ENCODE results near the gene KLF15. TPM values are rescaled to one million over a fixed set of nuclear protein-coding genes. Genes with fewer than 3 reads are reported as not detected.

KLF15 gene
- total RNA-seq, 1 donor from 2014 or later, result 3.3 TPM

GRCh38 chr3:126391631-126392030, 34.4 kb upstream of the KLF15 start:
- TF ChIP-seq EZH2 (IDR thresholded peaks at IDR 0.05) (no peak), CTCF (IDR thresholded peaks at IDR 0.05) (no peak)
- Histone ChIP-seq H3F3A (ENCODE audit: low read depth) (peaks cover 6% of the 10 kb centered on the region), H3K27me3 (peaks cover 74% of the 10 kb centered on the region), H2AFZ (replicated peaks) (no peak overlapping the region), H3K9me3 (ENCODE audit: low read depth) (no peaks in the 10 kb centered on the region), H3K9ac (no peak overlapping the region), H3K27ac (no peak overlapping the region), H3K79me2 (ENCODE audit: low read depth) (no peaks in the 10 kb centered on the region), H3K4me2 (no peak overlapping the region), H3K4me3 (no peak overlapping the region), H3K36me3 (no peaks in the 10 kb centered on the region), H3K4me1 (peaks cover 14% of the 10 kb centered on the region), H4K20me1 (ENCODE audit: low read depth) (no peaks in the 10 kb centered on the region)
- no peak for DNase-seq (ENCODE audit: low spot score)
- H3K9me3 Mint-ChIP-seq, result no peaks in the 10 kb centered on the region
- no peak overlapping the region for H3K27ac Mint-ChIP-seq
- H3K36me3 Mint-ChIP-seq, result no peaks in the 10 kb centered on the region
- H3K4me3 Mint-ChIP-seq, result no peak overlapping the region
- peaks cover 8% of the 10 kb centered on the region for H3K27me3 Mint-ChIP-seq (ENCODE audit: insufficient read depth, low read depth)
- H3K4me1 Mint-ChIP-seq, result peaks cover 22% of the 10 kb centered on the region

- Histone ChIP-seq H4K20me1 (ENCODE audit: low read depth) (no peaks in the 10 kb centered on the region), H3F3A (ENCODE audit: low read depth) (peaks cover 6% of the 10 kb centered on the region), H3K4me1 (peaks cover 14% of the 10 kb centered on the region), H3K27me3 (peaks cover 67% of the 10 kb centered on the region), H3K4me2 (no peak overlapping the region), H3K27ac (no peak overlapping the region), H3K4me3 (no peak overlapping the region), H2AFZ (replicated peaks) (no peak overlapping the region), H3K79me2 (ENCODE audit: low read depth) (no peaks in the 10 kb centered on the region), H3K36me3 (no peaks in the 10 kb centered on the region), H3K9ac (no peak overlapping the region), H3K9me3 (ENCODE audit: low read depth) (no peaks in the 10 kb centered on the region)
- Mint-ChIP-seq H3K27ac (no peak overlapping the region), H3K4me1 (peaks cover 22% of the 10 kb centered on the region), H3K9me3 (no peaks in the 10 kb centered on the region), H3K27me3 (ENCODE audit: insufficient read depth, low read depth) (peaks cover 8% of the 10 kb centered on the region), H3K36me3 (no peaks in the 10 kb centered on the region), H3K4me3 (peak overlapping the region; percentile 16)
- no peak for DNase-seq (ENCODE audit: low spot score)
- TF ChIP-seq EZH2phosphoT487 (IDR thresholded peaks at IDR 0.05) (no peak), EZH2 (IDR thresholded peaks at IDR 0.05) (no peak), CTCF (IDR thresholded peaks at IDR 0.05) (no peak)
Measured at GRCh38 chr3:126390751-126391150, 33.5 kb upstream of the KLF15 start.

- TF ChIP-seq EZH2phosphoT487 (IDR thresholded peaks at IDR 0.05) (no peak), CTCF (IDR thresholded peaks at IDR 0.05) (no peak), EZH2 (IDR thresholded peaks at IDR 0.05) (no peak)
- Histone ChIP-seq H3K4me3 (no peak overlapping the region), H3F3A (ENCODE audit: low read depth) (peaks cover 6% of the 10 kb centered on the region), H3K4me1 (peaks cover 10% of the 10 kb centered on the region), H3K27me3 (peaks cover 62% of the 10 kb centered on the region), H3K27ac (no peak overlapping the region), H2AFZ (replicated peaks) (no peak overlapping the region), H3K4me2 (no peak overlapping the region), H3K79me2 (ENCODE audit: low read depth) (no peaks in the 10 kb centered on the region), H4K20me1 (ENCODE audit: low read depth) (no peaks in the 10 kb centered on the region), H3K36me3 (no peaks in the 10 kb centered on the region), H3K9ac (no peak overlapping the region), H3K9me3 (ENCODE audit: low read depth) (no peaks in the 10 kb centered on the region)
- peaks cover 17% of the 10 kb centered on the region for H3K4me1 Mint-ChIP-seq
- H3K27ac Mint-ChIP-seq, result no peak overlapping the region
- no peak overlapping the region for H3K4me3 Mint-ChIP-seq
- H3K27me3 Mint-ChIP-seq (ENCODE audit: insufficient read depth, low read depth), result peaks cover 6% of the 10 kb centered on the region
- no peaks in the 10 kb centered on the region for H3K36me3 Mint-ChIP-seq
- no peaks in the 10 kb centered on the region for H3K9me3 Mint-ChIP-seq
- DNase-seq (ENCODE audit: low spot score), result no peak
Measured at GRCh38 chr3:126390201-126390600, 33.0 kb upstream of the KLF15 start.

Data from neural progenitor cell (in vitro differentiated cells).